Pericardium fibroblast (primary cell): ENCODE data around the gene PCLAF. TPM values are rescaled to one million over a fixed set of nuclear protein-coding genes. Genes with fewer than 3 reads are reported as not detected.

Experiments
- total RNA-seq: library from RNA; depleted of rRNA; stranded (reverse); fragments of >200 nt; gene quantifications from 2 replicates; pipeline ENCODE4 v1.2.3, GENCODE V29; 2015

PCLAF gene, protein sequence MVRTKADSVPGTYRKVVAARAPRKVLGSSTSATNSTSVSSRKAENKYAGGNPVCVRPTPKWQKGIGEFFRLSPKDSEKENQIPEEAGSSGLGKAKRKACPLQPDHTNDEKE
- total RNA-seq: 0.23 and 3.5 TPM in 2 replicates

DNA sequence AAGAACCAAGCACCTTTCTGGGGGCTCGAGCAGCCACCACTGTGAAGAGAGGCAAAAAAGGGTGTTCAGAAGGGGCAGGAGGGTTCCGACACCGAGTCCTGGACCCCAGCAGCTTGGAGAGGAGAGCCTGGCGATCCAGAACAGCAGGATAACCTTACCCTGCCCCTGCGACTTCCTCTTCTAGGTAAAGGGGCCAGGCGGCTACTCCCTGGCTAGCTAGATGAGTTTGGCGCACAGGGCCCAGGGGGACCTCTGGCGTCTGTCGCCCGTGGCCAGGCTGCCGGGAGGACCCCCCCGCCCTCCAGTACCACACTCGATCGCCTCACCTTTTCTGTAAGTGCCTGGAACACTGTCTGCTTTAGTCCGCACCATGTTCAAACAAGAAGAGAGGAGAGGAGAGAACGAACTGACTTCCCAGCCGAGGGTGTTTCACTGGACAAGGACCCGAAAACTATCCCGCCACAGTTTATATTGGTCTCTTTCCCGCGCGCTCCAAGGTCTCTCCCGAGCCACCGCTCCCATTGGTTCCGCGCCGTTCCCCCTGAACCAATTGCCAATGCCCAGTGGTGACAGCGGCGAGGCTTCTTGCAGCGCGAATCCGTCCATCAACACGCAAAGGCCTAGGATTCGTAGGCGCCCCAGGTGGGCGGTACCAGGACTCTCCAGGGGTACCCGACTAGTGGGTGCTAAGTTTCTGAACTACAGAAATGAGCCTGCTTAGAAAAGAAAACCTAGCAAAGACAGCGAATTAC is at the start of gene PCLAF:
Gene PCLAF (minus strand): TSS at position 442 of the 752 bp plus-strand sequence. CDS start 70 bp downstream, at position 372.

GRCh38 chr15:64387562-64388168 is 6.4 kb upstream of the PCLAF start, which contains the start of gene TRIP4:
Gene TRIP4, plus strand, starts transcription at chr15:64387836. Its CDS starts 28 bp downstream, at chr15:64387864.

DNA sequence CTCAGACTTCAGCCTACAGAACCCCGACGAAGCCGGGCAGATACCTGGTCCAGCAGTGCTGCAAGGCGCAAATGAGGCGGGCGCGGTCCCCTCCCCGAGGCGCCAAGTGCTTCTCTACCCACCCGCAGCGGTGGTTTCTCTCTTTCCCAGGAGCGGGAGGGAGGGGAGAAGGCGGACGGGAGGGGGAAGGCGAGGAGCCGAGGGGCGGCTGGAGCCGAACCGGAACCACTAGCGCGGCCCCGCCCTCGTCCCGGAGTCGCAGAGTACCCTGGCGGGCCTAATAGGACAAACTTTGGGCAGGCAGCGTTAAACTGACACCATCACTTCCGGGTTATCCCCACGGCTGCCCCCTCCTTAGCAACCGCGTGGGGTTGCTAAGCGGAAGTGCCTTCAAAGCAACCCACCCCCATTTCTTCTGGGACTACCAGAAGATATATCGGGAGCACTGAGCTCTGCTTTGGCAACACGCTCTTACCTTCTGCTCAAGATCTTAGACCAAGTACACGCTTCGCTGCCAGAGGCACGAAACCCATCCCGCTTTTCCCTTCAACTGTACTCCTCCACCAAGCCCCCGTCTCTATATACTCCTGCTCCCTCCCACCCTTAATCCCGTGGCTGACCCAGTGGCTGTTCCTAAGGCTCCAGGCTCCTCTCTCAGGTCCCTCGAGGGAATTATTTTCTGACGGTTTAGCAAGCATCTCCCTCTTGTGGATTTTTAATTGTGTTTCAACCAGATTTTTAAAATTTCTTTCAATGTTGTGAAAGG is 25.1 kb downstream of the PCLAF start, which contains the start of gene CSNK1G1:
Gene CSNK1G1 (minus strand): TSS at position 230 of the 766 bp plus-strand sequence. CDS start 55,674 bp downstream, outside the sequence.

Other genes with a start within 250 kb of the PCLAF start
- gene SNX22, start 229.7 kb downstream of the PCLAF start, total RNA-seq: 0.09 and 0.12 TPM in 2 replicates
- gene PPIB, start 218.4 kb downstream of the PCLAF start, total RNA-seq: 535 and 996 TPM in 2 replicates
- 11.0 and 11.2 TPM in 2 replicates for gene CSNK1G1, start 25.3 kb downstream of the PCLAF start, total RNA-seq
- gene TRIP4, start 6.4 kb upstream of the PCLAF start, total RNA-seq: 5.5 and 7.7 TPM in 2 replicates
- gene ZNF609, start 79.1 kb upstream of the PCLAF start, total RNA-seq: 11.2 and 12.8 TPM in 2 replicates